Urothelium cell line (cell line): Measurements from ENCODE around the gene AADACL2.
"Not testable (repeated sequence)": the region's sequence is repeated elsewhere in the genome, so short reads cannot be mapped to it uniquely, and the experiment has no call there.

Experiments
- DNase-seq: peaks from one replicate; pipeline ENCODE4 v3.0.0; 2011; ENCODE audit warnings: low spot score, mixed read lengths
- FAIRE-seq: peaks from 2 replicates; lab custom pipeline; 2011; peaks lifted over from hg19 to GRCh38; lab: Jason Lieb, UNC

AADACL2 gene

GRCh38 chr3:151764699-151765098 is 31.0 kb downstream of the AADACL2 start:
- DNase-seq, FAIRE-seq: not testable (repeated sequence)

DNA sequence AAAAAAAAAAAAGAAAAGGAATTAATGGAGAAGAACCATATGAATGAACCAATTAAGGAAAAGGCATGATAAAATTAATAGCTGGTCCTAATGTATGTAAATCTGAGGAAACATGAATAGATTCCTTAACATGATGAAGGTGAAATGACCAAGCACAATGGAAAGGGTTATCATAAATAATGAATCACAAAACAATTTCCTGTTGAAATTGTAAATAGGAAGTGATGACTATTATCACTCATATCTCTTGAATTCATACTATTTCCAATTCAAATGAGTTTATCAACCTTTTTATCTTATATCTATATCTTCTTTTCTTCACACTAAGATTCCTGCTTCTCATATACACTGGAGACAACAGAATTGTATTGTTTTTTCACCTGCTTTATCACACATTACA is 32.0 kb downstream of the AADACL2 start:
- no peak for DNase-seq
- FAIRE-seq: no peak

GRCh38 chr3:151766454-151766853 is 32.7 kb downstream of the AADACL2 start:
- DNase-seq (peak; percentile 11), FAIRE-seq (no peak)

DNA sequence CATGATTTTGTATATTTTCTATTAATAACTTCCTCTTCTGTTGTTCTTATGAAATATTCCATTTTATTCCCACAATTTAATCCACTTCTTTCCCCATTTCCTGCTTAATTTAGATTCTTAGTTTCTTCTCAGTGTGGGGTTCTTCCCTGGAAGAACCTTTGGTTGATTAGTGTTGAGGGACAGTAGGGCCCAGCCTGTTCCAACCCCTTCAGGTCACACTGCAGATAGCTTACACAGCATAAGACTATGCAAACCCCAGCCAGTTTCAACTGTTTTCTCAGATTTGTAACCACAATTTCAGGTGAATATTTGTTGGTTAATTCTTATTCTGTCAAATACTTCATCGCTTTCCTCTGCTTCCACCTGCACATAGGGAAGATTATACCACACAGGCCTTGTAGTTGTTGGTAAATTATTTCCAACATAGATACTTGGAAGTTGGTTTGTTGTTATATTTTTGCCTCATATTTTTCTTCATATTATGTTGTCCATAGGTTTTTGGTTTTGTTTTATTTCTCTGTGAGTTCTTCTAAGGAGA is 34.7 kb downstream of the AADACL2 start:
- DNase-seq (no peak), FAIRE-seq (no peak)

- DNase-seq (no peak), FAIRE-seq (no peak)
These were observed 35.4 kb downstream of the AADACL2 start for GRCh38 chr3:151769175-151769574.

DNA sequence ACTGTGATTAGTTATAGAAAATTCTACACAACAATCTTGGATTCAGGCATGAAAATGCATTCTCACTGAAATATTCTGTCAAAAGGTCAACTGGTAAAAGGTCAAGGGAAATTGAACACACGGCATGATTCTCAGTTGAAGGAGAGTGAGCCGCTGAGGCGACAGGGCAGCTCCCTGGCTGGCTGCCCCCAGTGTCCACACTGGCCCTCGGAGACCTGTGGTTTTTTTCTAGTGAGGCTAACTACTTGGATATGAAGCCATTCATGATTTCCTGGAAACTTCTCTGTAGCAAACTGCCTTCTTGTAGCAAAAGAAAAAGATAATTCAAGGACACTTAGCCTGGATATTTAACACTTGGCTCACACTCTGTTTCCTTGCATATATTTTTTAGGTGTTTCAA is 37.2 kb downstream of the AADACL2 start:
- FAIRE-seq (no peak), DNase-seq (no peak)

DNA sequence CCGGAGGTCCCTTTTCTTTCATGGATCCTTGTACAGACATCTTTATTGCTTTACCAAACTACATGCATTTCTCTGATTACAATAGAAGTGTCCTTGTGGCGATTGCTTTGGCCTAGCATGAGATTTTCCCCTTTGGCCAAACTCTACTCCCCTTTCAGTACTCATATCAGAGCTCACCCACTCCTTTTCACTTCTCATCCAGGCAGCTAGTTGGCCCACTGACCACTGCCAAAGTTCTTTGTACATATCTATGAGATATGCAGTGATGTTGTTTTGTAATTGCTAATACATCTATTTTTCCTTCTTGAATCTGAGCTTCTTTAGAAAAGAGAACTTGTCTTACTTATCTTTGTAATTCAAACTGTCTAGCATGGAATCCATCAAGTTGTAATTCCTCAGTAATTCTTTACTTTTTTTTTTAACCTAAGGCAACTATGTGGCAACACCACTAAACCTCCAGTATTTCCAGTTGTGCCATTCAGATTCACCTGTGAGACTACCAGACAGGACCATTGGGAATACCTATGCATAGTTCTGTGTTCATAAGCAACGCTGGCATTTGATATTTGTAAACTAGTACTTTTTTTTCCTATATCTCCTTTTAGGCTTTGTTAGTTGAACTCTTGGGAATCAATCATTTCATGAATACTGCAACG is 39.2 kb downstream of the AADACL2 start:
- no peak for FAIRE-seq

DNA sequence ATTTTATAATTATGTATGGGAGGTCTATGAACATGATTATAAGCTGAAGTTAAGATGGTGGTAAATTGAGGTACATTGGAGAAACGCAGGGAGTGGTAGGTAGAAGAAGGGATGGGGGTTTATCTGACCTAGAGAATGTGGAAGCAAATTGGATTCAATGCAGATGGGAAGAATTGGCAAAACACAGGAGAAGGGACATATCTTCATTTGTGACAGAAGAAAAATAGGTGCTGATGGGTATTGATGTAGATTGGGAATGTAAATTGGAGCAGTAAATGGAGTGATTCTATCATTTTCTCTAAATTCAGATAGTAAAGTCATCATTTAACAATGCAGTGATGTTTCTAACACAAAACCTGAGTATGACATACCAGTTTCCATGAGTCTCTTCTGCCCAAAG is 40.5 kb downstream of the AADACL2 start:
- FAIRE-seq (no peak), DNase-seq (no peak)

More for the DNA sequence above, 39.2 kb downstream of the AADACL2 start:
- no peak for DNase-seq

DNA sequence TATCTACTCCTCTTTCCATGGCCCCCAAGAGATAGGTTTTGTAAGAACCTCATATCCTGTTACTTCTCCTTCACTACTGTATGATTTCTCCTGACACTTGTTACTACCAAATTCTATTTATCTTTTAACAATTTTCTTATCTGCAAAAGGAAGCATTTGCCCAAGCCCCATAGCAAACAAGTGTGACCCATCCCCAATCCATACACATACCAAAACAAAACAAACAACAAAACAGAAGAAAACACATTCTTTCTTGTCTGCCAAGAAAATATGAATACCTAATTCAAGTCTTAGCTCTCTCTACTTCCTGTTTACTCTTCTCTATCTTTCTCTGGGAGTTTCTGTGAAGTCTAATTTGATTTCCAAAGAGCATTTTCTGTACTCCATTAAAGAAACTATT is 41.2 kb downstream of the AADACL2 start:
- FAIRE-seq: no peak

DNA sequence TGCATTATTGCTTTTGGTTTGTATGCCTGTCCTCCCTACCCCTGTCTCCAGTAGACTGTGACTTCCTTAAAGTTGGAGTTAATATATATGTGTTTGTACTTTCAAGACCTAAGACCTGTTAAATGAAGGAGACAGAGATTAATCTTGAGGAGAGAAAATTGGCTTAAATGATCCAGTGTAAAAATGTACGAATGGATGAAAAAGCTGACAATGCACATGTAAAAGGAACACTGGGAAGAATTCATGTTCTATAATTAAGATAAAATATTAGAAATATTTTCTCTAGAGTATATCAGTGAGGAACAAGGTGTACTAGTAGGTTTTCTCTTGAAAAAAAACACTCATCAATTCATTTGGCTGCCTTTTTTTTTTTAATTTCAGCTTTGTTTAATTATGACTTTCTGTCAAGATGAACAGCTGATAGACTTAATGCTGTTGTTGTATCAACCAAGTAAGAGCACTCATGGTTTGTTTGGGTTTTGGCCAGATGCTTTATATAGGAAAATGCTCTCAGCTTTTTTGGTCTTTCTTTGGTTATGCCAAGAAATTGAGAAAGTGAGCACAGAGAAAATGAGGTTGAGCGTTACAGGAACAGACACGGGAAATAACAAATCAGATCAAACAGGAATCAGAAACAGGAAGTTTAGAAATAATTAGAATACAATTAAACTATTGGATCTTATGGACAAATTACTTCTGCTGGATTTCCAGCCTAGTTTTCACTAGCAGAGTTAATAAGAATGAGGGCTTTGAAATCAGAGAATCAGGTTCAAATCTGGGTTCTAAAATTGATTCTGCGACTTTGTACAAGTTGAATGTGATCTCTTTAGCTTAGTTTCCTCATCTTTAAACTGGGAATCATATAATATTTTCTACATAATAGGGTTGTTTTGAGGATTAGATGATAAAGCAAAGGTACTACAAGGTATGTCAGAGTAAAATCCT is 41.9 kb downstream of the AADACL2 start:
- DNase-seq (no peak), FAIRE-seq (no peak)

More for the DNA sequence above, 41.2 kb downstream of the AADACL2 start:
- DNase-seq: no peak

DNA sequence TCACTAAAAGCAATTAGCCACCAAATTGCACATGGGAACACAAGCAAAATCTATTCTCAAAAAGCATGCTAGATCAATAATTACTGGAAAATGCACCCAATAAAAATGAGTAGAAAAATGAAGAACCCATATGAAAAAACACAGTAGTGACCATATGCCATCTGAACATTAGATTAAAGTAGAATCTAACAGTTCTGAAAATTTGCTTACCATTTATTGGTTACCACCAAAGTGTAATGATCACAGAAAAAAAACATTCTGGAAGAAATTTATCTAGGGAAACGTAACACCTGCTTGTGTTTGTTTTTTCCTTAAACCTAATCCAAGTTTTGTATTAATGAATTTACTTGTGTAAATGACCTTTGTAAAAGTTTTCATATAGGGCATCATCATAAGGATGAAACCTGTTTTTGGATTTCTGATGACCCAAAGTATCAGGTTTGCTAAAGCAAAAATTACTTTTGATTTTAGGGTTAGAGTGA is 42.6 kb downstream of the AADACL2 start:
- FAIRE-seq: no peak
- no peak for DNase-seq

GRCh38 chr3:151777880-151778279 is 44.2 kb downstream of the AADACL2 start:
- FAIRE-seq (no peak), DNase-seq (no peak)

DNA sequence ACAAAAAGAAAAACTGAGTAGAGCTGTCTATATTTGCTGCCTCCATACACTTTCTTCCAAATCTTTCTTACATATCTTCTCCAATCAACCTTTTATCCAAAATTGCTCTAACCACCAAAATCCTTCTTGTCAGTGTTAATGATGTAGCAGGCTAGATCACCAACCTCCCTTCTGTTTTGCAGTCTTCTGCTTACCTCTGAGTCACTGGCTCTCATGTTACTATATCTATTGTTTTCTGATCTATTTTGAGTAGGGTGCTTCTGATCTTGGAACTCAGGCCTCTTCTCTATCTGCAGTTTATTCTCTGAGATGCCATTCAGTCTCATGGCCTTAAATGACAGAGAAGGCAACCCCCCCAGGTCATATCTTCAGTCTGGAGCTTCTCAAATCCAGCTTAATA is 53.9 kb downstream of the AADACL2 start:
- FAIRE-seq (no peak), DNase-seq (no peak)

DNA sequence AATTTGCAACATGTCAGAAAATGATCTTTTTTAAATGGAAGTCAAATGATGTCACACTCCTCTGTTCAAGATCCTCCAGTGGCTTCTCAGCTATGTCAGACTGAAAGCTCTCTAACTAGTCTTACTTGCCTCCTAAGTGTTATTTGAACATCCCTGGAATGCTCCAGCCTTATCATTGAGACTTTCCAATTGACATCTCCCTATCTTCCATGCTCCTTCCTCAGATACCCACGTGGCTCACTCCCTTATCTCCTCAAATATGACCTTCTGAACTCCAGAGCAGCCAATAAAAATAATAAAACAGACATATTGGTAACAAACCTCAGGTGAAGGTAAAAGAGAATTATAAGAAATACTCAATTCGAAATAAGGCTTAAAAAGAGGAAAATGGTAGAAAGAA is 54.7 kb downstream of the AADACL2 start:
- FAIRE-seq: no peak
- no peak for DNase-seq

DNA sequence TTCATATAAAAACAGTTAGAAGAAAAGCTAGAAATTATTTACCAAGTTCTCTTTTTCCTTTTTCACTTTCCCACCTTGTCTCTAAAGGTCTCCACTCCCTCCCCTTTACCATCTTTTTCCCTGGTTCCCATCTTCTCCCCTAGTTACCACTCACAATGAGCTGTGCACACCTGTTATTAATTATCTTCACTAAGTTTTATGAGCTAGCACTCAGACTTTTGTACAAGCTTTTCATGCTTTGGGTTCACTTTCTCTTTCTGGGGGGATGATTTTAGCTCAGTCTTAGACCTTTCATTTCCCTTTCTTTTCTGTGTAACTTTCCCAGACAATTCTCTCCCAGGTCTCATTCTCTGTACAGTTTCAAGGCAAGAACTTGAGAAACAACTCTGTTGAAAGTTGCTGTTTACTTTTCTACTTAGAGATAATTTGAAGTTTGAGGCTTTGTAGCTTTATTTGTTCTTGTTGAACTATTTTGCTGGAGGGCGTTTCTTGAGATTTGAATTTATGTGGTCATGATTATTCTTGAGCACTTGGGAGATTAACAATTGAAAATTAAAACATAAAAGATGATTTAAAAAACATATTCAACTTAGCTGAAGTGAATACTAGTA is 56.2 kb downstream of the AADACL2 start:
- FAIRE-seq (no peak), DNase-seq (no peak)

GRCh38 chr3:151790763-151791162 is 57.0 kb downstream of the AADACL2 start:
- FAIRE-seq, DNase-seq: not testable (repeated sequence)

GRCh38 chr3:151792411-151792810 is 58.7 kb downstream of the AADACL2 start:
- DNase-seq (no peak), FAIRE-seq (no peak)

GRCh38 chr3:151793636-151794035 is 59.9 kb downstream of the AADACL2 start:
- no peak for DNase-seq
- FAIRE-seq: no peak

- no peak for FAIRE-seq
These were observed 60.4 kb downstream of the AADACL2 start for GRCh38 chr3:151794080-151794479.

GRCh38 chr3:151795276-151795675 is 61.5 kb downstream of the AADACL2 start:
- FAIRE-seq (no peak), DNase-seq (peak; percentile 43)

More at GRCh38 chr3:151794080-151794479, 60.4 kb downstream of the AADACL2 start:
- no peak for DNase-seq

DNA sequence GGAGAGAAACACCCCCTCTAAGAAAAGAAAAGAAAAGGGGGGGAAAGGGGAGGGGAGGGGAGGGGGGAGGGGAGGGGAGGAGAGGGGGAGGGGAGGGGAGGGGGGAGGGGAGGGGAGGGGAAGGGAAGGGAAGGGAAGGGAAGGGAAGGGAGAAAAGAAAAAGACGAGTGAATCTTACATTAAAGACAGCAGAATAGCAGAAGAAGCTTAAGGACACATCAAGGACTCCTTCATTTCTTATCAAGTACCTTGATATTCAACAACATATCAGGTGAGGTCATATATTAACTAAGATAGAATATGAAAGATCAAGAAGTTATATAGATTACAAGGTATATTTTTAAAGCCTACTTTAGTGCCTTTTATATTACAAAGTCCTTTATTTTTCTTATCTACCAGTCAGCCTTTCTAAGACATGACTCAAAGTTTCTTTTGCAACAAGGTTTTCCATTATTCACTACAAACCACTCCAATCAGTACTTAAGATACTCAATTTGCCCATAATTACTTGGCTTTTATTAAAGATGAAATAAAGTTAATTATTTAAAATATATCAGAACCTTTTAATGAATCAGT is 62.5 kb downstream of the AADACL2 start:
- DNase-seq (no peak), FAIRE-seq (no peak)
